ENCODE data around the gene LDHD.

DNA sequence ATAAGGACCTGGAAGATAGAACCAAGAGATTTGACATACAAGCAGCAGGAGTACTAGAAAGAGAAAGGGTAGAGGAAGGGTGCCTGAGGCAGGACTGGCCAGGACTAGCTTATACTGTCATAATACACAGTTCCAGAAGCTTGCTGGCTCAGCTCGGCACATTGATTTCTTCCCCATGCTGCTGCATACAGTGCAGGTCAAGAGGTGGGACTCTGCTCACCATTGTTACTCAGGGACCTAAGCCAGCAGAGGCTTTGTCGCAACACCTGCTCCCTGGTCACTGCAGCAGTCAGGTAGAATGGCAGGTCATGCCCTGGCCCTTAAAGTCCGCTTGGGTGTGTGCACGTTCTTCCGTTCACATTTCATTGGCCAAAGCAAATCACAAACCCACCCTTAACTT, 32.8 kb downstream of the LDHD start:
- TF ChIP-seq CTCF (IDR thresholded peaks at IDR 0.05; ENCODE audit: low read length) (no peak), EZH2 (IDR thresholded peaks at IDR 0.05; ENCODE audit: borderline replicate concordance, low read length) (no peak)

Measured in OCI-LY1 (cell line).